Right ventricle myocardium superior (tissue), 1 donor: ENCODE data around the gene TXLNB. TPM values are rescaled to one million over a fixed set of nuclear protein-coding genes. Genes with fewer than 3 reads are reported as not detected.
"Not testable (repeated sequence)": the region's sequence is repeated elsewhere in the genome, so short reads cannot be mapped to it uniquely, and the experiment has no call there.

Experiments
- ATAC-seq: fragments of 200-7000 bp; cut with Tn5 transposase; one replicate; pipeline ENCODE4 v1.9.1; 2020; ENCODE audit warnings: mild to moderate bottlenecking; ENCODE audit not compliant: poor library complexity
- DNase-seq: peaks from one replicate; pipeline ENCODE4 v3.0.0-alpha.2; 2020
- intact Hi-C: fragments of 100-400 bp; cut with DNase I; formaldehyde crosslinking; loops from one replicate; pipeline ENCODE4 v1.11.2; 2022
- total RNA-seq: library from RNA; stranded (reverse); fragmentation: NEBNext Ultra II Directional; extraction: Animal tissue kit (Norgen Biotek cat#: 25700); gene quantifications from one replicate; pipeline ENCODE4 v1.2.1, GENCODE V29; 2021
- donor health status: DM: no; HTN: yes; CAD: no; lungs with severe emphysema.

The TXLNB gene
- total RNA-seq, 1 donor from 2014 or later = 125 TPM

DNA sequence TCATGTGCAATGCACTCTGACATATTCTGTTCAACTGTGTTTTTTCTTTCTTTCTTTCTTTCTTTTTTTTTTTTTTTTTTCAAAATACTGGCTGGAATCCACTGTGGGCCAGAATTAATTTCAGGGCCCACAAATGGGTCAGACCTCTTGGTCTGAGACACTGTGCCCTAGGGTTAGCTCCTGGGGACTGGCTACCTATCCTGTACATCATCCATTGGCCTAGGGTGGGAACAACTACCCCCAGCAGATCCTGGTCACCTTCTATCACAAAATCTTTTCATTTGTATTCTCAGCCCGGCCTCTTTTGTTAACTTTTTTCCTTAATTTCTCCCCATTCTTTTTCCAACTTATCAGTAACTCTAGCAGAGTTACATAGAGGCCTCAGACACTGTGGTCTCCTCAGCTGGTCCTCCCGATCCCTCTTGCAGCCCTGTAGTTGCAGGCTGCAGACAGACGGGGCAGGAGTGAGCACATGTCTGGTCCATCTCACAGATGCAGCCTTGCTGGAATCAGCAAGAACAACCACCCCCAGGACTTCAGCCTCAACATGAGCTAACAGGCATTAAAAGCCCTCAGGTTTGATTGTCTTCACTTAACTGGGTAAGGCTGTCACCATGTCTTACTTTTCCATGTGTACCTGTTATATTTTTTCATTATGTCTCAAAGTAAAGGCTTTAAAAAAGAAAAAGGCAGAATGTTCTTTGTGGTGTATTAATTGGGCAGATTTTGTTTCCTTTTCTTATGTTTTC lies 41.3 kb downstream of the TXLNB start:
- ATAC-seq (peak; percentile 90), DNase-seq (peak; percentile 70)
- intact Hi-C loops = loop anchor here (5.0 kb wide), 1 partner anchor 37 kb away; no protein-coding TSS in a partner anchor

GRCh38 chr6:139249395-139249794 lies 42.4 kb downstream of the TXLNB start:
- intact Hi-C loops = no loop called here
- no peak for ATAC-seq
- DNase-seq = no peak

- DNase-seq (no peak), ATAC-seq (no peak)
- intact Hi-C loops = no loop called here
Observed at GRCh38 chr6:139248911-139249310, 42.9 kb downstream of the TXLNB start.

- intact Hi-C loops = no loop called here
- ATAC-seq (no peak), DNase-seq (no peak)
Observed at GRCh38 chr6:139247618-139248017, 44.2 kb downstream of the TXLNB start.

GRCh38 chr6:139243536-139243935 lies 48.3 kb downstream of the TXLNB start:
- ATAC-seq = no peak
- intact Hi-C loops = no loop called here
- DNase-seq = no peak

GRCh38 chr6:139242457-139243240 lies 49.1 kb downstream of the TXLNB start:
- no peak for ATAC-seq
- intact Hi-C loops = no loop called here
- DNase-seq = no peak

- intact Hi-C loops = no loop called here
- DNase-seq (no peak), ATAC-seq (peak; percentile 28)
Observed at GRCh38 chr6:139240161-139241010, 51.4 kb downstream of the TXLNB start.

DNA sequence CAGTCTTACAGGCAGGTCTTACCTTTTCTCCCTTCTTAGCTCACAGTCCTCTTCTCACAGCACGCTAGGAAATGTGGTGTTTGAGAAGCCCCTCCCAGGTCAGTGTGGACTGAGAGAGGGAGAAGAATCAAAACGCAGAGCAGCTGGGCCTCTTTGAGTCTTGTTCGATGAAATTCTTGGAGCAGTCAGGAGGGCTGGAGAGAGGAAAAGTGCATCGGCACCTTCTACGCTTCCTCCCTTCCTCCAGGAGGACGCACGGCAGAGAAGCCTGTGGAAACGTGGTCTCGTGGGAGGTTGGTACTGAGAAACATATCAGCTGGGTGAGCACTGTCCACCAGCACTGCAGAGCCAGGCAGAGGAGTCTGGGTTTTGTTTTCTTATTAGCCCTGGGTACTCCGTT lies 52.7 kb downstream of the TXLNB start:
- DNase-seq = no peak
- intact Hi-C loops = no loop called here
- peak; percentile 34 for ATAC-seq

GRCh38 chr6:139236105-139236504 lies 55.7 kb downstream of the TXLNB start:
- ATAC-seq (no peak), DNase-seq (no peak)
- intact Hi-C loops = no loop called here

DNA sequence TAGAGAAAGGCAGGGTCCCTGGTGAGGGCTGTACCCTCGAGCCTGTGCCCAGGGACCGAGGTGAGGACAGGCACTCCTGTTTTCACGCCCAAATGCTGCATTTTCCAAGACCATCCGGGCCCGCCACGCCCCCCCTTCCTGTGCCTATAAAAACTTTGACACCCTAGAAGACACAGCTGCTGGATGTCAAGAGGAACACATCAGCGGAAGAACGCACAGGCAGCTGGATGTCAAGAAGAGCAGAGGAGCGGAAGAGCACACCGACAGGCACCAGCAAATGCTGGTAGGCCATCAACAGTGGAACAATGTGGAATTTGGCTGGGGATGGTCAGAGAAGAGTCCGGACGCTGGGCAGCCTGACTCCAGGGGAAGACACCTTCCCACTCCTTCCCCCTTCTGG lies 56.1 kb downstream of the TXLNB start:
- ATAC-seq (no peak), DNase-seq (no peak)
- intact Hi-C loops = no loop called here

DNA sequence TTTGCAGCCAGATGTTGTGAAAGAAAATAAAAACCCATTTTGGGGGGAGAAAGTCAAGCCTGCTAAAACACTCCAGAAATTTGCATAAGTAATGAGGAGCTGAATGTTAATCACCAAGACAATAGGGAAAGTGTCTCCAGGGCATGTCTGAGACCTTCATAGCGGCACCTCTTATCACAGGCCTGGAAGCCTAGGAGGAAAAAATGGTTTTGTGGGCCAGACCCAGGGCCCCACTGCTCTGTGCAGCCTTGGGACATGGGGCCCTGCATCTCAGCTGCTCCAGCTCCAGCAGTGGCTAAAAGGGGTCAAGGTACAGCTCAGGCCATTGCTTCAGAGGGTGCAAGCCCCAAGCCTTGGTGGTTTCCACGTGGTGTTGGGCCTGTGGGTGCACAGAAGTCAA lies 57.6 kb downstream of the TXLNB start:
- DNase-seq, ATAC-seq, intact Hi-C loops: not testable (repeated sequence)

GRCh38 chr6:139231206-139231605 lies 60.6 kb downstream of the TXLNB start:
- DNase-seq (no peak), ATAC-seq (no peak)
- intact Hi-C loops = no loop called here

DNA sequence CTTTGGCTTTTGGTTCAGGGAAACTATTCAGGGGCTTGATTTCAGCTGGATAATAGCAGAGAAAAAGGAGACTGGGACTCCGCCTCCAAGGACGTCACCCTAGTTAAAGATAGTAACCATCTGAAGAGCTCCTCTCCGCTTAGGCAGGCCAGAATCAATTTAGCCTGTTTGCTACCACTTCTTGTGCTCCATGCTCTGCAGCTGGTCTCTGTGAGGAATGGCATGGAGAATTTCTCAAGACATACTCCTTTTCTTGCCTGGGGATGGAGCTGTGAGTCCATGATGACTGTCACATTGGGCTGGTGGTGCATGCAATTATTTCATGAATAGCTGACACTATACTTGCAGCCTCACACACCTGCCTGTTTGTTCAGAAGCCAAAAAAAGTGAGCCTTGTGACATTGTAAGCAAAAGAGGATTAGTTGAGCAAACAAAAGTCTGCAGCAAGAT lies 61.4 kb downstream of the TXLNB start:
- DNase-seq (no peak), ATAC-seq (peak; percentile 59)
- intact Hi-C loops = no loop called here

- intact Hi-C loops, ATAC-seq: not testable (repeated sequence)
Observed at GRCh38 chr6:139228387-139228786, 63.4 kb downstream of the TXLNB start.

DNA sequence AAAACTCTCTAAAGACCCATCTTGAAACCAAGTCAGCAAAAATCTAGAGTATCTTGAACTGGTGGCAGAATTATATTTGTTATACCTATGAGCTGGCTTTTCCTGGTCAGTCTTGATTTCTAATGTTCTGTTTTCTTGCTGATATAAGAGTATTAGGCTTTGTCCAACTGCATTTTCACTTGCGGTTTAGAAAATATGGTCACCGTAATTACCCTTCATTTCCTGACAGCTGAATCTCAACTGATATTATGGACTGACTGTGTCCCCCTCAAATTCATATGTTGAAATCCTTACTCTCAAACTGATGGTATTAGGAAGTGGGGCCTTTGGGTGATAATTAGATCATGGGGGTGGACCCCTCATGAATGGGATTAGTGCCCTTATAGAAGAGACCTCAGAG lies 72.1 kb downstream of the TXLNB start:
- intact Hi-C loops = loop anchor here (5.0 kb wide), 1 partner anchor 138 kb away; no protein-coding TSS in a partner anchor
- DNase-seq (no peak), ATAC-seq (no peak)

More at GRCh38 chr6:139228387-139228786, 63.4 kb downstream of the TXLNB start:
- not testable (repeated sequence) for DNase-seq

DNA sequence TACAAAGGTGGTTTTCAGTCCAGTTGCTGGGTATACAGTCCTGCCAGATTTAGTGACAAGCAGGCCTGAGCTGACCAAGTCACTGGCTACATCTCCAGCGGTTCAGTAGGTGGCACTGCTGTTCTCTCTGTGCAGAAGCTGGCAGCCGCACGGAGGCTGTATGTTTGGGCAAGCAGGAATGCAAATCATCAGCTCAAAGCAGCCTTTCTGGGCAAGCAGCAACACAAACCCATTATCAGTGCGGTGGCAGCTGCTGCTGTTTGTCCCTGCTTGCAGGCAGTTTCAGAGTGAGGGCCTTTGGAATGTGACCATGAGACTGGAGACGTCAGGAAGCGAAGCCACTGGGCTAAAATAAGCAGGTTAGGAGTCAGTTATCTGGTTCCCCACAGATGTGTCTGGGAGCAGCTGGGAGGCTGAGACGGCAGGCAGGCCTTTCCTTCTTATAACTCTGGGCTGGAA lies 72.5 kb downstream of the TXLNB start:
- intact Hi-C loops = no loop called here
- peak; percentile 99 for ATAC-seq
- peak; percentile 90 for DNase-seq

GRCh38 chr6:139212460-139212859 lies 79.3 kb downstream of the TXLNB start:
- DNase-seq, ATAC-seq, intact Hi-C loops: not testable (repeated sequence)

DNA sequence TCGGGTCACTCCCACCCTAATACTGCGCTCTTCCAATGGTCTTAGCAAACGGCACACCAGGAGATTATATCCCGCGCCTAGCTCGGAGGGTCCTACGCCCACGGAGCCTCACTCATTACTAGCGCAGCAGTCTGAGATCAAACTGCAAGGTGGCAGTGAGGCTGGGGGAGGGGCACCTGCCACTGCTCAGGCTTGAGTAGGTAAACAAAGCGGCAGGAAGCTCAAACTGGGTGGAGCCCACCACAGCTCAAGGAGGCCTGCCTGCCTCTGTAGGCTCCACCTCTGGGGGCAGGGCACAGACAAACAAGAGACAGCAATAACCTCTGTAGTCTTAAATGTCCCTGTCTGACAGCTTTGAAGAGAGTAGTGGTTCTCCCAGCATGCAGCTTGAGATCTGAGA lies 81.0 kb downstream of the TXLNB start:
- intact Hi-C loops, DNase-seq, ATAC-seq: not testable (repeated sequence)

DNA sequence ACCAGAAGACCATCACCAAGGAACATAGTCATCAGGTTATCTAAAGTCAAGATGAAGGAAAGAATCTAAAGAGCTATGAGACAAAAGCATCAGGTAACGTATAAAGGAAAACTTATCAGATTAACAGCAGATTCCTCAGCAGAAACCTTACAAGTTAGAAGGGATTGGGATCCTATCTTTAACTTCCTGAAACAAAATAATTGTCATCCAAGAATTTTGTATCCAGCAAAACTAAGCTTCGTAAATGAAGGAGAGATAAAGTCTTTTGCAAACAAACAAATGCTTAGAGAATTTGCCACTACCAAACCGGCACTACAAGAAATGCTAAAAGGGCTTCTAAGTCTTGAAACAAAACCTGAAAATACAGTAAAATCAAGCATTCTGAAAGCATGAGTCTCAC lies 86.0 kb downstream of the TXLNB start:
- DNase-seq (no peak), ATAC-seq (no peak)
- intact Hi-C loops = no loop called here
